Astrocyte (in vitro differentiated cells and primary cell): Measurements from ENCODE around the gene MED13. TPM values are rescaled to one million over a fixed set of nuclear protein-coding genes. Genes with fewer than 3 reads are reported as not detected.

ENCODE experiments used
- DNase-seq: peaks from one replicate; pipeline ENCODE4 v3.0.0-alpha.2; 2010; ENCODE audit warnings: low read depth
- FAIRE-seq: peaks from 2 replicates; lab custom pipeline; 2011; peaks lifted over from hg19 to GRCh38; lab: Jason Lieb, UNC
- H2AFZ ChIP-seq: 2 replicates; pipeline ENCODE4 v1.6.0; 2012; ENCODE audit warnings: low read depth, low read length, inconsistent platforms
- H3K27ac ChIP-seq: 2 replicates; pipeline ENCODE4 v1.5.1; 2011; ENCODE audit warnings: low read depth, low read length, inconsistent platforms
- H3K27me3 ChIP-seq: 2 replicates; pipeline ENCODE4 v1.6.0; 2011; ENCODE audit warnings: low read length, inconsistent platforms; ENCODE audit not compliant: insufficient read depth
- H3K36me3 ChIP-seq: 2 replicates; pipeline ENCODE4 v1.5.1; 2011; ENCODE audit warnings: low read length, inconsistent platforms; ENCODE audit not compliant: insufficient read depth
- H3K4me1 ChIP-seq: 2 replicates; pipeline ENCODE4 v1.5.1; 2011; ENCODE audit warnings: low read length, inconsistent platforms; ENCODE audit not compliant: insufficient read depth
- H3K4me2 ChIP-seq: 2 replicates; pipeline ENCODE4 v1.6.0; 2012; ENCODE audit warnings: low read length, inconsistent platforms
- H3K4me3 ChIP-seq: 2 replicates; pipeline ENCODE4 v1.5.1; 2011; ENCODE audit warnings: low read depth, mild to moderate bottlenecking, low read length, inconsistent platforms; ENCODE audit not compliant: insufficient read depth
- H3K79me2 ChIP-seq: 2 replicates; pipeline ENCODE4 v1.6.0; 2012; ENCODE audit warnings: mild to moderate bottlenecking, low read length, inconsistent platforms; ENCODE audit not compliant: insufficient read depth
- H3K9ac ChIP-seq: 2 replicates; pipeline ENCODE4 v1.6.0; 2012; ENCODE audit warnings: mild to moderate bottlenecking, low read length, inconsistent platforms
- H3K9me3 ChIP-seq: 2 replicates; pipeline ENCODE4 v1.5.1; 2012; ENCODE audit warnings: low read depth, mild to moderate bottlenecking, low read length, inconsistent platforms; ENCODE audit not compliant: insufficient read depth
- H4K20me1 ChIP-seq: 2 replicates; pipeline ENCODE4 v1.6.0; 2012; ENCODE audit warnings: low read length, inconsistent platforms; ENCODE audit not compliant: insufficient read depth
- H3K27ac Mint-ChIP-seq: one replicate; pipeline ENCODE4 v1.8.0; 2021; ENCODE audit warnings: mild to moderate bottlenecking, mixed read lengths; ENCODE audit not compliant: unreplicated experiment
- H3K27me3 Mint-ChIP-seq: one replicate; pipeline ENCODE4 v1.8.0; 2021; ENCODE audit warnings: low read depth, mixed read lengths; ENCODE audit not compliant: unreplicated experiment
- H3K36me3 Mint-ChIP-seq: one replicate; pipeline ENCODE4 v1.8.0; 2021; ENCODE audit warnings: low read depth, mixed read lengths; ENCODE audit not compliant: unreplicated experiment
- H3K4me1 Mint-ChIP-seq: one replicate; pipeline ENCODE4 v1.8.0; 2021; ENCODE audit warnings: low read depth, mixed read lengths; ENCODE audit not compliant: unreplicated experiment
- H3K4me3 Mint-ChIP-seq: one replicate; pipeline ENCODE4 v1.8.0; 2021; ENCODE audit warnings: mild to moderate bottlenecking, moderate library complexity, mixed read lengths; ENCODE audit not compliant: unreplicated experiment
- H3K9me3 Mint-ChIP-seq: one replicate; pipeline ENCODE4 v1.8.0; 2021; ENCODE audit warnings: mild to moderate bottlenecking, mixed read lengths; ENCODE audit not compliant: unreplicated experiment
- EZH2 ChIP-seq: IDR thresholded peaks from 2 replicates; pipeline ENCODE4 v1.6.1; 2012; ENCODE audit warnings: mild to moderate bottlenecking, low read length, inconsistent platforms; ENCODE audit not compliant: insufficient read depth
- total RNA-seq: library from RNA; stranded (reverse); gene quantifications from 2 replicates; pipeline ENCODE4 v1.2.1, GENCODE V29; 2021
- TF ChIP-seq, protein P1 (sequence below): IDR thresholded peaks from 2 replicates; pipeline ENCODE4 v1.5.1; 2011; ENCODE audit warnings: low read depth, mild to moderate bottlenecking, inconsistent platforms, low read length, moderate library complexity; ENCODE audit not compliant: insufficient read depth

MED13 gene
- total RNA-seq, 1 donor from 2014 or later, result 55.0 TPM

DNA sequence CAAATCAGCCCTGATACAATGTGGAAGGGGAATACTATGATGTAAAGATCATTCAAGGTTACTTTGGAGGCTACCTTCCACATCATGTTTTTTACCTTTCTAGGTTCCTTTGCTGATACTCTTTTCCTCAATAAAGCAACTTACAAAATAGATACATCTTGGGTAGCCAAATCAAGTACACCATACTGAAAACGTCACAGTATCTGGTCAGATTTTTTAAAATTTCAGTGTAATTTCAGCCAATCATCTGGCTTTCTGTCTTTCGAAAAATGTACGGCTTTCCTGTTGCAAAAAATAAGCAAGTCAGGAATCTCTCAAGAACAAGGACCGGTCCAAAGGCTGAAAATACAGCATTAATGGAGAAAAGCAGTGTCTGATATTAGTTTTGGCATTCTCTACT is 15.6 kb upstream of the MED13 start:
- no peak overlapping the region for H3K4me3 ChIP-seq
- FAIRE-seq, result no peak
- no peak overlapping the region for H2AFZ ChIP-seq
- Mint-ChIP-seq H3K27ac (no peak overlapping the region), H3K36me3 (no peaks in the 10 kb centered on the region), H3K4me3 (no peak overlapping the region), H3K4me1 (peaks cover 1% of the 10 kb centered on the region), H3K9me3 (no peaks in the 10 kb centered on the region), H3K27me3 (no peaks in the 10 kb centered on the region)
- H3K27ac ChIP-seq, result no peak overlapping the region
- no peak for DNase-seq
- H3K4me1 ChIP-seq, result peaks cover 3% of the 10 kb centered on the region
- H3K79me2 ChIP-seq, result no peaks in the 10 kb centered on the region
- TF ChIP-seq, protein P1, sequence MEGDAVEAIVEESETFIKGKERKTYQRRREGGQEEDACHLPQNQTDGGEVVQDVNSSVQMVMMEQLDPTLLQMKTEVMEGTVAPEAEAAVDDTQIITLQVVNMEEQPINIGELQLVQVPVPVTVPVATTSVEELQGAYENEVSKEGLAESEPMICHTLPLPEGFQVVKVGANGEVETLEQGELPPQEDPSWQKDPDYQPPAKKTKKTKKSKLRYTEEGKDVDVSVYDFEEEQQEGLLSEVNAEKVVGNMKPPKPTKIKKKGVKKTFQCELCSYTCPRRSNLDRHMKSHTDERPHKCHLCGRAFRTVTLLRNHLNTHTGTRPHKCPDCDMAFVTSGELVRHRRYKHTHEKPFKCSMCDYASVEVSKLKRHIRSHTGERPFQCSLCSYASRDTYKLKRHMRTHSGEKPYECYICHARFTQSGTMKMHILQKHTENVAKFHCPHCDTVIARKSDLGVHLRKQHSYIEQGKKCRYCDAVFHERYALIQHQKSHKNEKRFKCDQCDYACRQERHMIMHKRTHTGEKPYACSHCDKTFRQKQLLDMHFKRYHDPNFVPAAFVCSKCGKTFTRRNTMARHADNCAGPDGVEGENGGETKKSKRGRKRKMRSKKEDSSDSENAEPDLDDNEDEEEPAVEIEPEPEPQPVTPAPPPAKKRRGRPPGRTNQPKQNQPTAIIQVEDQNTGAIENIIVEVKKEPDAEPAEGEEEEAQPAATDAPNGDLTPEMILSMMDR, result no peak
- TF ChIP-seq EZH2, result no peak
- peaks cover 8% of the 10 kb centered on the region for H3K27me3 ChIP-seq
- H4K20me1 ChIP-seq, result no peaks in the 10 kb centered on the region
- H3K9me3 ChIP-seq, result no peaks in the 10 kb centered on the region
- no peak overlapping the region for H3K4me2 ChIP-seq
- no peaks in the 10 kb centered on the region for H3K36me3 ChIP-seq
- H3K9ac ChIP-seq, result no peak overlapping the region

GRCh38 chr17:62078009-62078408 is 12.9 kb upstream of the MED13 start:
- Histone ChIP-seq H3K36me3 (no peaks in the 10 kb centered on the region), H2AFZ (no peak overlapping the region), H3K4me3 (no peak overlapping the region), H3K27ac (no peak overlapping the region), H3K4me2 (no peak overlapping the region), H3K27me3 (peaks cover 8% of the 10 kb centered on the region), H3K9me3 (no peaks in the 10 kb centered on the region), H4K20me1 (no peaks in the 10 kb centered on the region), H3K4me1 (peaks cover 5% of the 10 kb centered on the region), H3K9ac (no peak overlapping the region), H3K79me2 (no peaks in the 10 kb centered on the region)
- DNase-seq (no peak), FAIRE-seq (no peak)
- Mint-ChIP-seq H3K27ac (no peak overlapping the region), H3K4me3 (no peak overlapping the region), H3K27me3 (no peaks in the 10 kb centered on the region), H3K4me1 (no peaks in the 10 kb centered on the region), H3K36me3 (no peaks in the 10 kb centered on the region), H3K9me3 (no peaks in the 10 kb centered on the region)
- TF ChIP-seq EZH2, result no peak
- TF ChIP-seq, protein P1, result no peak

DNA sequence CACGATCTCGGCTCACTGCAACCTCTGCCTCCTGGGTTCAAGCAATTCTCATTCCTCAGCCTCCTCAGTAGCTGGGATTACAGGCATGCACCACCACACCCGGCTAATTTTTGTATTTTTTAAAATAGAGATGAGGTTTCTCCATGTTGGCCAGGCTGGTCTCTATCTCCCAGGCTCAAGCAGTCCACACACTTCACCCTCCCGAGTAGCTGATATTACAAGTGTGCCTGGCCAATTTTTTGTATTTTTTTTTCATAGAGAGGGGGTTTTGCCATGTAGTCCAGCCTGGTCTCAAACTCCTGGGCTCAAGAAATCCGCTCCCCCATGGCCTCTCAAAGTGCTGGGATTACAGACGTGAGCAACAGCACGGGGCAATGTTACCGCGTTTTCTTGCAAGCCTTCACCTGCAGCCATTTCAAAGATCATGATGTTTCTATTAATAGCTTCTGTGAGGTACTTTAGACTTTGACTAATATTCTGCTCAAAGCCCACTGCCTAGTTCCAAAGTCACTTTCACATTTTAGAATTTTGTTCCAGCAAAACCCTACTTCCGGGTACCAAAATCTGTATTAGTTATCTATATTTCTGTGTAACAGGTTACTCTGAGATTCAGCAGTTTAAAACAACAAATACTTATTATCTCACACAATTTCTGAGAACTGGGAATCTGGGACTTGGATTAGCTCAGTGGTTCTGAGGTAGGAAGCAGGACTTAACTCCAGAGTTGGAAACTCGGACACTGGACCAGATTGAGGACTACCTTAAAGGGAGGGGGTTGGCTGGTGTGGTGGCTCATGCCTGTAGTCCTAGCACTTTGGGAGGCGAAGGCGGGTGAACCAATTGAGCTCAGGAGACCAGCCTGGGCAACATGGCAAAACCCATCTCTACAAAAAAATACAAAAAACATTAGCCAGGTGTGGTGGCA is 12.0 kb upstream of the MED13 start:
- Mint-ChIP-seq H3K27me3 (no peaks in the 10 kb centered on the region), H3K4me1 (no peaks in the 10 kb centered on the region), H3K9me3 (no peaks in the 10 kb centered on the region), H3K36me3 (no peaks in the 10 kb centered on the region), H3K4me3 (no peak overlapping the region), H3K27ac (no peak overlapping the region)
- Histone ChIP-seq H3K79me2 (no peaks in the 10 kb centered on the region), H3K9me3 (no peaks in the 10 kb centered on the region), H3K4me2 (no peak overlapping the region), H3K4me3 (no peak overlapping the region), H2AFZ (no peak overlapping the region), H3K36me3 (no peaks in the 10 kb centered on the region), H3K27me3 (peaks cover 8% of the 10 kb centered on the region), H3K27ac (no peak overlapping the region), H3K9ac (no peak overlapping the region), H4K20me1 (no peaks in the 10 kb centered on the region), H3K4me1 (peaks cover 5% of the 10 kb centered on the region)
- FAIRE-seq (no peak), DNase-seq (no peak)
- TF ChIP-seq, protein P1, result no peak
- TF ChIP-seq EZH2, result no peak
